ENCODE results near the gene WNT3A. TPM values are rescaled to one million over a fixed set of nuclear protein-coding genes. Genes with fewer than 3 reads are reported as not detected.

WNT3A gene
- polyA plus RNA-seq, 1 donor (not counting 4 experiments of a cell fraction or from before 2014, with no cell fraction given): 0.07 TPM

DNA sequence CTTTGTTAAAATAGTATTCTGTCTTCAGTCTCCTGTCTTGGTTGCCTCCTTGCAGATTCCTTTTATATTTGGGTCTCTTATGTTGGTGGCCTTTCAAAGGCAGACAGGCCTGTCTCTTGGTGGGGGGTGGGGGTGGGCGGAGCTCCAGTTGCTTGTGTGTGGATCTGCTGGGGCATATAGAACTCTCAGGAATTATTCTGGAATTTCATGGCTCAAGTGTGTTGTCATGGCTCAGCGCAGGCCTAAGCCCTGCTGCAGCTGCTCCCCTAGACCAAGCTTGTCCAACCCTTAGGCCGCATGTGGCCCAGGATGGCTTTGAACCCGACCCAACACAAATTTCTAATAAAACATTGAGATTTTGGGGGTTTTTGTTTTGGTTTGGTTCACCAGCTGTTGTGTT is 88.4 kb downstream of the WNT3A start:
- Histone ChIP-seq H3K9me3 (ENCODE audit: control insufficient read depth, low read depth, low read length) (peaks cover 5% of the 10 kb centered on the region), H4K20me1 (ENCODE audit: control insufficient read depth, extremely low read depth, insufficient read depth, low read length) (peaks cover 90% of the 10 kb centered on the region), H3K9me1 (ENCODE audit: control insufficient read depth, extremely low read depth, insufficient read depth, low read length) (peaks cover 8% of the 10 kb centered on the region), H3K9ac (ENCODE audit: control insufficient read depth, extremely low read depth, insufficient read depth, low read length) (no peak overlapping the region), H3K79me2 (ENCODE audit: control insufficient read depth, insufficient read depth, low read length) (peaks cover 98% of the 10 kb centered on the region), H2AFZ (ENCODE audit: control insufficient read depth, low read length) (no peak overlapping the region), H3K4me3 (ENCODE audit: control insufficient read depth in 2 of 3, extremely low read depth in 1 of 3, insufficient read depth in 2 of 3, low read depth in 1 of 3, low read length in 3 of 3) (no peak overlapping the region), H3K36me3 (ENCODE audit: control insufficient read depth in 2 of 2, extremely low read depth in 1 of 2, insufficient read depth in 2 of 2, low read length in 2 of 2) (peaks cover 27 to 52% of the 10 kb centered on the region in 2 experiments), H3K4me2 (ENCODE audit: control insufficient read depth, extremely low read depth, insufficient read depth, low read depth, low read length) (no peak overlapping the region), H3K4me1 (ENCODE audit: control insufficient read depth, extremely low read depth, insufficient read depth, low read length) (peaks cover 25% of the 10 kb centered on the region), H3K27me3 (ENCODE audit: control insufficient read depth, extremely low read depth, insufficient read depth, low read length) (no peaks in the 10 kb centered on the region), H3K27ac (ENCODE audit: control insufficient read depth, insufficient read depth, low read length) (no peak overlapping the region)
- FAIRE-seq: no peak
- dilution Hi-C loops (cut with MboI; ENCODE audit: extremely low pct_ligation_motif_present, low sequenced_read_pairs): no loop called here
- no peak for TF ChIP-seq EZH2 (IDR thresholded peaks at IDR 0.05; ENCODE audit: low read length)
- no peak for TF ChIP-seq CTCF (optimal IDR thresholded peaks at IDR 0.05 in 1 of 3, IDR thresholded peaks at IDR 0.05 in 1 of 3, conservative IDR thresholded peaks at IDR 0.05 in 1 of 3; ENCODE audit: extremely low read depth in 1 of 3, insufficient read depth in 2 of 3, low read length in 3 of 3)
- no peak for DNase-seq (ENCODE audit: low read depth, low spot score)

GRCh38 chr1:228095938-228096337 is 89.1 kb downstream of the WNT3A start:
- H3K79me2 ChIP-seq (ENCODE audit: control insufficient read depth, insufficient read depth, low read length): peaks cover 93% of the 10 kb centered on the region
- H3K27ac ChIP-seq (ENCODE audit: control insufficient read depth, insufficient read depth, low read length): no peak overlapping the region
- no peak for DNase-seq (ENCODE audit: low read depth, low spot score)
- no peak overlapping the region for H3K9ac ChIP-seq (ENCODE audit: control insufficient read depth, extremely low read depth, insufficient read depth, low read length)
- peaks cover 83% of the 10 kb centered on the region for H4K20me1 ChIP-seq (ENCODE audit: control insufficient read depth, extremely low read depth, insufficient read depth, low read length)
- TF ChIP-seq CTCF (optimal IDR thresholded peaks at IDR 0.05 in 1 of 3, IDR thresholded peaks at IDR 0.05 in 1 of 3, conservative IDR thresholded peaks at IDR 0.05 in 1 of 3; ENCODE audit: extremely low read depth in 1 of 3, insufficient read depth in 2 of 3, low read length in 3 of 3) (no peak), EZH2 (IDR thresholded peaks at IDR 0.05; ENCODE audit: low read length) (no peak)
- H3K27me3 ChIP-seq (ENCODE audit: control insufficient read depth, extremely low read depth, insufficient read depth, low read length): no peaks in the 10 kb centered on the region
- no peak overlapping the region for H3K4me2 ChIP-seq (ENCODE audit: control insufficient read depth, extremely low read depth, insufficient read depth, low read depth, low read length)
- FAIRE-seq: no peak
- dilution Hi-C loops (cut with MboI; ENCODE audit: extremely low pct_ligation_motif_present, low sequenced_read_pairs): no loop called here
- H2AFZ ChIP-seq (ENCODE audit: control insufficient read depth, low read length): no peak overlapping the region
- no peak overlapping the region for H3K4me3 ChIP-seq (ENCODE audit: control insufficient read depth in 2 of 3, extremely low read depth in 1 of 3, insufficient read depth in 2 of 3, low read depth in 1 of 3, low read length in 3 of 3)
- peaks cover 5% of the 10 kb centered on the region for H3K9me3 ChIP-seq (ENCODE audit: control insufficient read depth, low read depth, low read length)
- peaks cover 31 to 49% of the 10 kb centered on the region in 2 experiments for H3K36me3 ChIP-seq (ENCODE audit: control insufficient read depth in 2 of 2, extremely low read depth in 1 of 2, insufficient read depth in 2 of 2, low read length in 2 of 2)
- peaks cover 5% of the 10 kb centered on the region for H3K9me1 ChIP-seq (ENCODE audit: control insufficient read depth, extremely low read depth, insufficient read depth, low read length)
- peaks cover 17% of the 10 kb centered on the region for H3K4me1 ChIP-seq (ENCODE audit: control insufficient read depth, extremely low read depth, insufficient read depth, low read length)

All from keratinocyte (primary cell).